Measurements from ENCODE around the gene RNU2-63P. TPM values are rescaled to one million over a fixed set of nuclear protein-coding genes. Genes with fewer than 3 reads are reported as not detected.

The RNU2-63P gene
- total RNA-seq, 1 donor from 2014 or later: not detected

GRCh38 chr2:88057437-88057844 is 41.1 kb upstream of the RNU2-63P start:
- Histone ChIP-seq H3K4me3 (no peak overlapping the region), H3K4me1 (peaks cover 30% of the 10 kb centered on the region), H3K36me3 (peaks cover 0 to 3% of the 10 kb centered on the region in 2 donors), H3K27ac (no peak overlapping the region), H3K9me3 (no peaks in the 10 kb centered on the region), H3K27me3 (no peaks in the 10 kb centered on the region)
- TF ChIP-seq POLR2A (IDR thresholded peaks at IDR 0.05): no peak
- TF ChIP-seq CTCF (IDR thresholded peaks at IDR 0.05): no peak
- no peak for TF ChIP-seq POLR2AphosphoS5 (IDR thresholded peaks at IDR 0.05; ENCODE audit: insufficient read depth in 1 of 2, low read depth in 1 of 2)
- no peak for DNase-seq (ENCODE audit: extremely low spot score in 2 of 2)
- intact Hi-C loops (cut with DNase I): no loop called here

- Histone ChIP-seq H3K27ac (peak within 1 kb of the TSS; percentile 98), H3K27me3 (no peaks in the 10 kb centered on the region), H3K4me1 (peaks cover 44% of the 10 kb centered on the region), H3K9me3 (no peaks in the 10 kb centered on the region), H3K36me3 (peaks cover 0 to 3% of the 10 kb centered on the region in 2 donors), H3K4me3 (peak within 1 kb of the TSS; percentile 65 to 87)
- TF ChIP-seq POLR2A (IDR thresholded peaks at IDR 0.05): peak in 1 of 2 donors; percentile 98
- TF ChIP-seq POLR2AphosphoS5 (IDR thresholded peaks at IDR 0.05; ENCODE audit: insufficient read depth in 1 of 2, low read depth in 1 of 2): peak; percentile 92 to 97
- TF ChIP-seq CTCF (IDR thresholded peaks at IDR 0.05): peak in 1 of 3 experiments; percentile 22
- DNase-seq (ENCODE audit: extremely low spot score in 2 of 2): peak in 1 of 2 donors; percentile 93
- intact Hi-C loops (cut with DNase I): no loop called here
These were observed 39.2 kb upstream of the RNU2-63P start, which contains the start of gene KRCC1 for GRCh38 chr2:88055371-88056128. Gene KRCC1 (minus strand): TSS chr2:88055783. CDS start chr2:88028563, 27,220 bp downstream.

DNA sequence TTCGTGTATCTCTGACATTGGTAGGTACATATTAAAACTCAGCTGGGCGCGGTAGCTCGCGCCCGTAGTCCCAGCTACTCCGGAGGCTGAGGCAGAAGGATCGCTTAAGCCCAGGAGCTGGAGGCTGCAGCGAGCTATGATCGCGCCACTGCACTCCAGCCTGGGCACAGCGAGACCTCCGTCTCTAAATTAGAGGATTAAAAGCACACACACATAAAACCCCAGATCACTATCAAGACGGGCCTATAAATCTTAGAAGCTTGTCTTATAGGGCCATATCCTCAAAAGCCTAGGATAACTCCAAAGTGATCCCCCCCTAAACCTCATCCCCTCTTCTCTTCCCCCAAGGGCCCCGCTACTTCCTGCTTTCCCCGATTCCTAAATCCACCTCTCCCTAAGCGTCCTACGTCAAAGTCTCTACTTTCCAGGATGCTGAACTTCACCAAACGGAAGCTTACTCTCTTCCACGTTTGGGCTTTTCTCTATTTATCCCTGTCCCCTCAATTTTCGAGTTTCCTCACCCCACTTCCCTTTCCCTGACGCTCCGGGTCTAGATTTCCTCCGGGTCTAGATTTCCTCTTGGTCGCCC is 38.5 kb upstream of the RNU2-63P start:
- H3K27ac ChIP-seq: peak overlapping the region; percentile 98
- TF ChIP-seq POLR2AphosphoS5 (IDR thresholded peaks at IDR 0.05; ENCODE audit: insufficient read depth in 1 of 2, low read depth in 1 of 2) (peak in 1 of 2 donors; percentile 8), CTCF (IDR thresholded peaks at IDR 0.05) (no peak), POLR2A (IDR thresholded peaks at IDR 0.05) (no peak)
- no peaks in the 10 kb centered on the region for H3K27me3 ChIP-seq
- intact Hi-C loops (cut with DNase I): no loop called here
- no peak for DNase-seq (ENCODE audit: extremely low spot score in 2 of 2)
- H3K4me1 ChIP-seq: peaks cover 44% of the 10 kb centered on the region
- H3K36me3 ChIP-seq: peaks cover 0 to 3% of the 10 kb centered on the region in 2 donors
- H3K9me3 ChIP-seq: no peaks in the 10 kb centered on the region
- H3K4me3 ChIP-seq: peak overlapping the region; percentile 65 to 87

DNA sequence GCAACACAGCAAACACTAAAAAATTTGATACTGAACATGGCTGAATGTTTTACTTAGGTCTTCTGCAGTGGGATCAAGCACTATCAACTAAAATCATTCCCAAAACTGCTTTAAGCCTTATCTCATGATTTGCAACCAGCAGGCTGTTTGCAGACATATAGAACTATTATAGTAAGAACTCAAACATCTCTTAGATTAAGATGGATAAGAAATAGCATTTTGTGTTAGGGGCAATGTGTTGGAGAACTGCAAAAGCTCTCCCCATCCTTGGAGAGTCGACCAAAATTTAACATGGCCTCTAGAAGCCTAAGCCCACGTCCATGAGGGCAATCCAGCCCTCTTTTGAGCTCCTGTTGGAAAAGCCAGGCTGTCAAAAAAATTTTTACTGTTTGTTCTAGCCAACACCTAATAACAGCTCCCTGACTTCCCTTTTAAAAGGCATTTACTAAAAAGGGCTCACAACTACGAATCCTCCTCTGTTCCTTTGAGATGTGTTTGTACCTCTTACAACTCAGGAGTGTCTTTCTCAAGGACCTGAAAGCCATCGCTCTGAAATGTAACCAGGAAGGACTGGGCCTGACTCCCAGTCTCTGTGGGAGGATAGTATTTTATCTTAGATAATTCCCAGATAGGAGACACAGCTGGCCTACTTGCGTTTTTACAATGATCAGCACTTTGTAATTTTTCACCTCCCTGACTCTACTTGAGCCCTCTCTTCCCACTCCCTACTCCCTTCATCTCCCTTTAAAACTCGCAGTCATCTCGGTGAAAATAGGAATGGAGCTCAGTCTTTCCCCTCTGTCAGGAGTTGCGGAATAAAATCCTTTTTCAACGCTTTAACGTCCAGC is 37.8 kb upstream of the RNU2-63P start:
- peak overlapping the region; percentile 98 for H3K27ac ChIP-seq
- DNase-seq (ENCODE audit: extremely low spot score in 2 of 2): no peak
- intact Hi-C loops (cut with DNase I): no loop called here

More for the DNA sequence above, 37.8 kb upstream of the RNU2-63P start:
- Histone ChIP-seq H3K4me1 (peaks cover 44% of the 10 kb centered on the region), H3K36me3 (peaks cover 0 to 3% of the 10 kb centered on the region in 2 donors), H3K9me3 (no peaks in the 10 kb centered on the region), H3K27me3 (no peaks in the 10 kb centered on the region), H3K4me3 (peak overlapping the region; percentile 65 to 87)
- no peak for TF ChIP-seq CTCF (IDR thresholded peaks at IDR 0.05)
